Measurements from ENCODE around the gene BICDL1. TPM values are rescaled to one million over a fixed set of nuclear protein-coding genes. Genes with fewer than 3 reads are reported as not detected.

BICDL1 gene
- total RNA-seq, 1 donor from 2014 or later = 40.1 TPM

DNA sequence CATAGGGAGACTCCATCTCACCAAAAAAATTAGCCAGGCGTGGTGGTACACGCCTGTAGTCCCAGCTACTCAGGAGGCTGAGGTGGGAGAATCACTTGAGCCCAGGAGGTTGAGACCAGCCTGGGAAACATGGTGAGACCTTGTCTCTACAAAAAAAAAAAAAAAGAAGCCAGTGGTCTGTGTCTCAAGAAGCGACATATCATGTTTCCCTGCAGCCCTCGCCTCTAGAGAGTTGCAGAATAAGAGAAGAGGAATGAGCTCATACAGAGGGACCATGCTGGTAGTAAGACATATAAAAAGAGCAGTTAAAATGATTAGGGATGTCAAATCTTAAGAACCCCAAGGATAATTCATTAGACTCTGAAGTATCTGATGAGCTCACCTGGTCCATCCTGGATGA is 39.4 kb upstream of the BICDL1 start:
- Mint-ChIP-seq H3K4me3 (no peak overlapping the region), H3K4me1 (no peaks in the 10 kb centered on the region), H3K27ac (no peak overlapping the region), H3K27me3 (ENCODE audit: low read depth) (peaks cover 2% of the 10 kb centered on the region), H3K9me3 (no peaks in the 10 kb centered on the region), H3K36me3 (no peaks in the 10 kb centered on the region)
- no peak for DNase-seq (ENCODE audit: low spot score in 2 of 2, unreplicated experiment in 2 of 2)
- TF ChIP-seq, protein P1, sequence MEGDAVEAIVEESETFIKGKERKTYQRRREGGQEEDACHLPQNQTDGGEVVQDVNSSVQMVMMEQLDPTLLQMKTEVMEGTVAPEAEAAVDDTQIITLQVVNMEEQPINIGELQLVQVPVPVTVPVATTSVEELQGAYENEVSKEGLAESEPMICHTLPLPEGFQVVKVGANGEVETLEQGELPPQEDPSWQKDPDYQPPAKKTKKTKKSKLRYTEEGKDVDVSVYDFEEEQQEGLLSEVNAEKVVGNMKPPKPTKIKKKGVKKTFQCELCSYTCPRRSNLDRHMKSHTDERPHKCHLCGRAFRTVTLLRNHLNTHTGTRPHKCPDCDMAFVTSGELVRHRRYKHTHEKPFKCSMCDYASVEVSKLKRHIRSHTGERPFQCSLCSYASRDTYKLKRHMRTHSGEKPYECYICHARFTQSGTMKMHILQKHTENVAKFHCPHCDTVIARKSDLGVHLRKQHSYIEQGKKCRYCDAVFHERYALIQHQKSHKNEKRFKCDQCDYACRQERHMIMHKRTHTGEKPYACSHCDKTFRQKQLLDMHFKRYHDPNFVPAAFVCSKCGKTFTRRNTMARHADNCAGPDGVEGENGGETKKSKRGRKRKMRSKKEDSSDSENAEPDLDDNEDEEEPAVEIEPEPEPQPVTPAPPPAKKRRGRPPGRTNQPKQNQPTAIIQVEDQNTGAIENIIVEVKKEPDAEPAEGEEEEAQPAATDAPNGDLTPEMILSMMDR (IDR thresholded peaks at IDR 0.05; ENCODE audit: unreplicated experiment) = no peak

DNA sequence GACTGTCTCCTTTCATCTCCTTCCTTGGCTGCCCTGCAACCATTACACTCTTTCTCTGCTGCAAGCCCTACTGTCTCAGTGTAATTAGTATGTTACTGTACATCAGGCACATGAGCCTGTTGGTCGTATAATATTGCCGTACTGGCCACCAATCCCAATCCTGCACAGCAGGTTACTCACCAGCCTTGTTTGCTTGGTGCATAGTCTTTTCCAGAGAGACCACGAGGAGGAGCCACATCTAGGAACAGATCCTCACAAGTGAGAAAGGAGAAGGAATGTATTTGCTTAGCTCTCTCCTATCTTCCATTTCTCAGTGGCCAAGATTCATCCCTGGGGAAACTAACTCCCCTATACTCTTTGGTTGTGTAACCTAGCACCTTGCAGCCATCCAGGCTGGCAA is 33.0 kb upstream of the BICDL1 start:
- H3K36me3 Mint-ChIP-seq = no peaks in the 10 kb centered on the region
- TF ChIP-seq, protein P1 (IDR thresholded peaks at IDR 0.05; ENCODE audit: unreplicated experiment) = no peak
- no peak overlapping the region for H3K27ac Mint-ChIP-seq
- H3K9me3 Mint-ChIP-seq = peaks cover 24% of the 10 kb centered on the region
- peaks cover 2% of the 10 kb centered on the region for H3K27me3 Mint-ChIP-seq (ENCODE audit: low read depth)
- no peak for DNase-seq (ENCODE audit: low spot score in 2 of 2, unreplicated experiment in 2 of 2)
- H3K4me3 Mint-ChIP-seq = no peak overlapping the region
- H3K4me1 Mint-ChIP-seq = no peaks in the 10 kb centered on the region

DNA sequence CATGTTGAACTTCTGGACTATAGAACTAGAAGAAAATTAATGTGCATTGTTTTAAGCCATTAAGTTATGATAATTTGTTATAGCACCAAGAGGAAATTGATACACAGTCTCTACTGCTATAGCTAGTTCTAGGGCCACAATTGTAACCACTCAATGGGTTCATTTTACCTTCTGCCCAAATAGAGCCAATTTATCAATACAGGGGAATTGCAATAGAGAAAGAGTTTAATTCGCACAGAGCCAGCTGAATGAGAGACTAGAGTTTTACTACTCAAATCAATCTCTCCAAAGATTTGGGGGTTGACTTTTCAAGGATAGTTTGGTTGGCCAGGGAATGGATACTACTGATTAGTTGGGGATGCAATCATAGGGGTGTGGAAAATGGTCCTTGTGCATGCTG is 31.9 kb upstream of the BICDL1 start:
- no peak for DNase-seq (ENCODE audit: low spot score in 2 of 2, unreplicated experiment in 2 of 2)
- TF ChIP-seq, protein P1 (IDR thresholded peaks at IDR 0.05; ENCODE audit: unreplicated experiment) = no peak
- H3K4me1 Mint-ChIP-seq = no peaks in the 10 kb centered on the region
- no peak overlapping the region for H3K4me3 Mint-ChIP-seq
- peaks cover 24% of the 10 kb centered on the region for H3K9me3 Mint-ChIP-seq
- H3K27ac Mint-ChIP-seq = no peak overlapping the region
- H3K36me3 Mint-ChIP-seq = no peaks in the 10 kb centered on the region
- no peaks in the 10 kb centered on the region for H3K27me3 Mint-ChIP-seq (ENCODE audit: low read depth)

DNA sequence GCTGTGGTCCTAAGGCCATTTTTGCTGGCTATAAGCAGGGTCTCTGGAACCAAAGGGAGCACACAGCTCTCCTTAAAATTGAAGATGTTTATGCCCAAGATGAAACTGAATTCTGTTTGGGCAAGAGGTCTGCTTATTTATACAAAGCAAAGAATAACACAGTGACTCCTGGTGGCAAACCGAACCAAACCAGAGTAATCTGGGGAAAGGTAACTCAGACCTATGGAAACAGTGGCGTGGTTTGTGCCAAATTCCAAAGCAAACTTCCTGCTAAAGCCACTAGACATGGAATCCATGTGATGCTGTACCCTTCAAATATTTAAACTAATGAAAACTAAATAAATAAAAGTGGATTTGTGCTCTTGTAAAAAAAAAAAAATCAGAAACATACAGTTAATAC is 29.6 kb upstream of the BICDL1 start:
- no peak for DNase-seq (ENCODE audit: low spot score in 2 of 2, unreplicated experiment in 2 of 2)
- TF ChIP-seq, protein P1 (IDR thresholded peaks at IDR 0.05; ENCODE audit: unreplicated experiment) = no peak
- Mint-ChIP-seq H3K4me1 (no peaks in the 10 kb centered on the region), H3K27ac (no peak overlapping the region), H3K36me3 (no peaks in the 10 kb centered on the region), H3K4me3 (no peak overlapping the region), H3K9me3 (peaks cover 24% of the 10 kb centered on the region), H3K27me3 (ENCODE audit: low read depth) (peaks cover 2% of the 10 kb centered on the region)

DNA sequence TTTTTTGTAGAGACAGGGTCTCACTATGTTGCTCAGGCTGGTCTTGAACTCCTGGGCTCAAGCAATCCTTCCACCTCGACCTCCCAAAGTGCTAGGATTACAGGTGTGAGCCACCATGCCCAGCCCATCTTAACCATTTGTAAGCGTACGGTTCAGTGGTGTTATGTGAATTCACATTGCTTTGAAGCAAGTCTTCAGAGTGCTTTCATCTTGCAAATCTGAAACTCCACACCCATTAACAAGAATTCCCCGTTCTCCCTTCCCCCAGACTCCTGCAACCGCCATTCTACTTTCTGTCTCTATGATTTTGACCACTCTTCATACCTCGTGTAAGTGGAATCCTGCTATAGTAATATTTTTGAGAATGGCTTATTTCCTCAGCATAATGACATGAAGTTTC is 24.9 kb upstream of the BICDL1 start:
- Mint-ChIP-seq H3K4me1 (no peaks in the 10 kb centered on the region), H3K4me3 (no peak overlapping the region), H3K9me3 (no peaks in the 10 kb centered on the region), H3K27ac (no peak overlapping the region), H3K27me3 (ENCODE audit: low read depth) (peaks cover 7% of the 10 kb centered on the region), H3K36me3 (no peaks in the 10 kb centered on the region)
- TF ChIP-seq, protein P1 (IDR thresholded peaks at IDR 0.05; ENCODE audit: unreplicated experiment) = no peak
- no peak for DNase-seq (ENCODE audit: low spot score in 2 of 2, unreplicated experiment in 2 of 2)

DNA sequence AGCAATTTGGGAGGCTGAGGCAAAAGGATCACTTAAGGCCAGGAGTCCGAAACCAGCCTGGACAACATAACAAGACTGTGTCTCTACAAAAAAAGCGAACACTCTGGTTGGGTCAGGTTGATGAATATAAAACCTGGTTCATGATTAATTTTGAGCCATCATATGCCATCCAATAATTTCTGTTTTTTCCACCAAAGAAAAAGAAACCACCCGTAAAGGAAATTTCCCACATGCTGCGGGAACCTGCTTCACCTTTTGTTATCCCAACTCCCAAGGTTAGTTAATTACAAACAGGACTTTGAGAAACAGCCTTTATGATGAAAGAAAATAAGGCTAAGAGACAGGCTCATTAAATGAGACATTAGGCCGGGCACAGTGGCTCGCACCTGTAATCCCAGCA is 24.1 kb upstream of the BICDL1 start:
- TF ChIP-seq, protein P1 (IDR thresholded peaks at IDR 0.05; ENCODE audit: unreplicated experiment) = no peak
- H3K9me3 Mint-ChIP-seq = no peaks in the 10 kb centered on the region

More for the DNA sequence above, 24.1 kb upstream of the BICDL1 start:
- Mint-ChIP-seq H3K4me3 (no peak overlapping the region), H3K36me3 (no peaks in the 10 kb centered on the region), H3K4me1 (no peaks in the 10 kb centered on the region), H3K27ac (no peak overlapping the region), H3K27me3 (ENCODE audit: low read depth) (peaks cover 7% of the 10 kb centered on the region)
- no peak for DNase-seq (ENCODE audit: low spot score in 2 of 2, unreplicated experiment in 2 of 2)

Measured in mesothelial cell of epicardium (in vitro differentiated cells).